H1 (cell line): Measurements from ENCODE around the gene RALGDS. TPM values are rescaled to one million over a fixed set of nuclear protein-coding genes. Genes with fewer than 3 reads are reported as not detected.

Experiments used
- CTCF ChIA-PET: fragments of 300-600 bp; sonication (Branson Sonifier 250); formaldehyde crosslinking; loops from one replicate; lab custom pipeline; 2021; ENCODE audit not compliant: partially characterized antibody; lab: Charles Lee
- POLR2A ChIA-PET: fragments of 300-600 bp; sonication (Branson Sonifier 250); formaldehyde crosslinking; loops from one replicate; lab custom pipeline; 2021; ENCODE audit warnings: inconsistent platforms; ENCODE audit not compliant: partially characterized antibody; lab: Charles Lee
- DNase-seq, 2 experiments: peaks; one replicate each; pipeline versions ENCODE4 v3.0.0 to v3.0.0-alpha.2; 2010 to 2022; ENCODE audit warnings: low spot score in 2 of 2, low read depth in 1 of 2, mixed read lengths in 1 of 2
- FAIRE-seq: peaks from 2 replicates; lab custom pipeline; 2011; peaks lifted over from hg19 to GRCh38; lab: Jason Lieb, UNC
- H2AFZ ChIP-seq: 2 replicates; pipeline ENCODE4 v1.8.1; 2012; ENCODE audit warnings: low read length, inconsistent platforms
- H2AK5ac ChIP-seq: 2 replicates; pipeline ENCODE4 v1.6.1; 2013; ENCODE audit warnings: low read depth, low read length
- H2BK120ac ChIP-seq: replicated peaks from 2 replicates; pipeline ENCODE3; 2013; ENCODE audit warnings: low read depth, low read length, inconsistent platforms
- H2BK12ac ChIP-seq: 2 replicates; pipeline ENCODE4 v1.6.1; 2013; ENCODE audit warnings: low read depth, low read length
- H2BK15ac ChIP-seq: 2 replicates; pipeline ENCODE4 v1.6.1; 2013; ENCODE audit warnings: low read length
- H2BK20ac ChIP-seq: 2 replicates; pipeline ENCODE4 v1.6.1; 2013; ENCODE audit warnings: low read length
- H2BK5ac ChIP-seq: 2 replicates; pipeline ENCODE4 v1.6.1; 2013; ENCODE audit warnings: low read depth, low read length
- H3K14ac ChIP-seq: 2 replicates; pipeline ENCODE4 v1.6.1; 2013; ENCODE audit warnings: inconsistent platforms; ENCODE audit not compliant: insufficient read length
- H3K18ac ChIP-seq: 2 replicates; pipeline ENCODE4 v1.6.1; 2013; ENCODE audit warnings: low read length; ENCODE audit errors: extremely low read depth
- H3K23ac ChIP-seq: 2 replicates; pipeline ENCODE4 v1.6.1; 2013; ENCODE audit warnings: inconsistent platforms; ENCODE audit not compliant: insufficient read length
- H3K23me2 ChIP-seq: 2 replicates; pipeline ENCODE4 v1.6.1; 2013; ENCODE audit warnings: low read depth, low read length
- H3K27ac ChIP-seq: 2 replicates; pipeline ENCODE4 v1.6.1; 2011; ENCODE audit warnings: low read depth, low read length, inconsistent platforms
- H3K27me3 ChIP-seq, 4 experiments: replicated peaks in 1 of 4; 1 replicate in 1 of 4; 2 replicates in 3 of 4; pipeline versions ENCODE4 v1.6.1 to v1.8.1; 2011 to 2013; ENCODE audit warnings: low read length in 3 of 4, mild to moderate bottlenecking in 3 of 4, inconsistent platforms in 2 of 4, mixed read lengths in 2 of 4, moderate library complexity in 1 of 4; ENCODE audit not compliant: control insufficient read depth in 3 of 4, insufficient read depth in 3 of 4; ENCODE audit errors: extremely low read depth in 1 of 4
- H3K36me3 ChIP-seq, 4 experiments: 2 replicates each; pipeline versions ENCODE4 v1.6.1 to v1.8.1; 2011 to 2013; ENCODE audit warnings: mild to moderate bottlenecking in 4 of 4, low read length in 3 of 4, moderate library complexity in 2 of 4, control low read depth in 1 of 4, inconsistent platforms in 1 of 4; ENCODE audit not compliant: insufficient read depth in 4 of 4, control insufficient read depth in 2 of 4
- H3K4ac ChIP-seq: replicated peaks from 2 replicates; pipeline ENCODE3; 2013; ENCODE audit warnings: low read length, low read depth, mixed read lengths, inconsistent platforms; ENCODE audit not compliant: insufficient read length
- H3K4me1 ChIP-seq, 4 experiments: replicated peaks in 1 of 4; 1 replicate in 1 of 4; 2 replicates in 3 of 4; pipeline versions ENCODE4 v1.6.1 to v1.8.1; 2011 to 2013; ENCODE audit warnings: low read length in 3 of 4, inconsistent platforms in 2 of 4, mixed read lengths in 1 of 4; ENCODE audit not compliant: insufficient read depth in 4 of 4, control insufficient read depth in 3 of 4
- H3K4me2 ChIP-seq, 2 experiments: 2 replicates each; pipeline versions ENCODE4 v1.6.1 to v1.8.1; 2011 to 2013; ENCODE audit warnings: low read depth in 2 of 2, low read length in 2 of 2, control low read depth in 1 of 2, inconsistent platforms in 1 of 2, mild to moderate bottlenecking in 1 of 2; ENCODE audit not compliant: insufficient read depth in 1 of 2
- H3K4me3 ChIP-seq, 4 experiments: fragments of 200-600, 300-600 bp in 1 of 4; sonication (generic), shearing (Covaris generic), sonication (Bioruptor Twin) in 1 of 4; 2 replicates each; pipeline versions ENCODE4 v1.5.1 to v1.8.1; 2011 to 2016; ENCODE audit warnings: low read length in 4 of 4, low read depth in 3 of 4, control low read depth in 2 of 4, inconsistent platforms in 2 of 4, mild to moderate bottlenecking in 2 of 4, mixed read lengths in 1 of 4, moderate library complexity in 1 of 4; ENCODE audit not compliant: insufficient read depth in 2 of 4; ENCODE audit errors: extremely low read depth in 1 of 4
- H3K56ac ChIP-seq: replicated peaks from 2 replicates; pipeline ENCODE3; 2013; ENCODE audit warnings: low read depth, mild to moderate bottlenecking, mixed read lengths, low read length, inconsistent platforms; ENCODE audit not compliant: insufficient read length
- H3K79me1 ChIP-seq: 2 replicates; pipeline ENCODE4 v1.6.1; 2013; ENCODE audit warnings: low read depth, low read length, control low read depth
- H3K79me2 ChIP-seq, 2 experiments: 2 replicates each; pipeline versions ENCODE4 v1.6.1 to v1.8.1; 2012 to 2013; ENCODE audit warnings: low read length in 2 of 2, mild to moderate bottlenecking in 2 of 2, inconsistent platforms in 1 of 2; ENCODE audit not compliant: insufficient read depth in 2 of 2, control insufficient read depth in 1 of 2
- H3K9ac ChIP-seq, 4 experiments: replicated peaks in 1 of 4; 1 replicate in 1 of 4; 2 replicates in 3 of 4; pipeline versions ENCODE4 v1.6.1 to v1.8.1; 2011 to 2013; ENCODE audit warnings: low read depth in 3 of 4, low read length in 3 of 4, control low read depth in 2 of 4, mild to moderate bottlenecking in 2 of 4, moderate library complexity in 2 of 4, inconsistent platforms in 1 of 4; ENCODE audit errors: extremely low read depth in 1 of 4
- H3K9me3 ChIP-seq, 2 experiments: 2 replicates each; pipeline versions ENCODE4 v1.6.1 to v1.8.1; 2012 to 2013; ENCODE audit warnings: mild to moderate bottlenecking in 2 of 2, moderate library complexity in 2 of 2, control low read depth in 1 of 2, inconsistent platforms in 1 of 2, low read depth in 1 of 2, low read length in 1 of 2, mixed read lengths in 1 of 2; ENCODE audit not compliant: insufficient read depth in 2 of 2
- H4K20me1 ChIP-seq, 2 experiments: replicated peaks in 1 of 2; 2 replicates each; pipeline versions ENCODE3 to v1.8.1; 2011 to 2013; ENCODE audit warnings: inconsistent platforms in 2 of 2, low read length in 2 of 2, mild to moderate bottlenecking in 1 of 2; ENCODE audit not compliant: insufficient read depth in 2 of 2, control insufficient read depth in 1 of 2
- H4K5ac ChIP-seq: 2 replicates; pipeline ENCODE4 v1.6.1; 2013; ENCODE audit warnings: low read length, low read depth, mixed read lengths, inconsistent platforms; ENCODE audit not compliant: insufficient read length
- H4K8ac ChIP-seq: 2 replicates; pipeline ENCODE4 v1.8.0; 2013; ENCODE audit warnings: mild to moderate bottlenecking, moderate library complexity, low read length, inconsistent platforms; ENCODE audit not compliant: insufficient read depth; ENCODE audit errors: extremely low read depth
- H4K91ac ChIP-seq: replicated peaks from 2 replicates; pipeline ENCODE3; 2013; ENCODE audit warnings: low read length, mixed read lengths, inconsistent platforms; ENCODE audit not compliant: insufficient read length
- CHD2 ChIP-seq: IDR thresholded peaks from 2 replicates; pipeline ENCODE4 v1.6.1; 2012; ENCODE audit warnings: low read length, improper control_type of control experiment
- GTF2F1 ChIP-seq: IDR thresholded peaks from 2 replicates; pipeline ENCODE4 v1.6.1; 2012; ENCODE audit warnings: low read depth, low read length, improper control_type of control experiment, borderline replicate concordance
- NANOG ChIP-seq: IDR thresholded peaks from 2 replicates; pipeline ENCODE4 v1.6.1; 2011; ENCODE audit warnings: low read length, low read depth, mild to moderate bottlenecking, inconsistent platforms; ENCODE audit not compliant: insufficient read depth, poor library complexity, severe bottlenecking
- RNF2 ChIP-seq: fragments of 200-900, 300-1000 bp; sonication (generic); IDR thresholded peaks from 2 replicates; pipeline ENCODE4 v1.7.1; 2016; ENCODE audit warnings: borderline replicate concordance, low read depth, mild to moderate bottlenecking, antibody characterized with exemption, low read length; ENCODE audit not compliant: poor library complexity, severe bottlenecking; ENCODE audit errors: missing control alignments
- SRF ChIP-seq: IDR thresholded peaks from 2 replicates; pipeline ENCODE4 v1.6.1; 2011; ENCODE audit warnings: mild to moderate bottlenecking, low read depth, low read length, moderate library complexity
- TAF1 ChIP-seq: IDR thresholded peaks from 2 replicates; pipeline ENCODE4 v1.6.1; 2011; ENCODE audit warnings: mild to moderate bottlenecking, low read depth, low read length
- TAF7 ChIP-seq: optimal IDR thresholded peaks from 2 replicates; pipeline ENCODE3; 2011; ENCODE audit warnings: low read depth, mild to moderate bottlenecking, inconsistent platforms, low read length, moderate library complexity, borderline replicate concordance
- WGBS, 2 experiments: shearing (Covaris generic) in 1 of 2; methylation state at CpG; one replicate each; pipeline versions ENCODE4 v1.1.6 to v1.1.7; 2013 to 2015; ENCODE audit warnings: low lambda C conversion rate in 2 of 2, mixed read lengths in 2 of 2, inconsistent platforms in 1 of 2, low coverage in 1 of 2, missing lambda C conversion rate in 1 of 2; ENCODE audit not compliant: insufficient replicate concordance in 2 of 2, insufficient coverage in 1 of 2, insufficient read length in 1 of 2; ENCODE audit errors: extremely low coverage in 1 of 2, missing lambda C conversion rate in 1 of 2; 5-methylcytosine and 5-hydroxymethylcytosine counted together
- polyA plus RNA-seq, 7 experiments: library from polyadenylated mRNA; depleted of rRNA in 3 of 7; stranded (reverse) in 5 of 7; unstranded in 2 of 7; fragments of >200 nt in 5 of 7; fragments of 200-250 nt in 2 of 7; gene quantifications; 1 replicate in 5 of 7; 2 replicates in 1 of 7; 4 replicates in 1 of 7; pipeline versions ENCODE4 v1.2.1 to v1.2.3, GENCODE V29; 2011 to 2013; ENCODE audit warnings: missing spikeins in 2 of 7, mixed read lengths in 2 of 7
- total RNA-seq: library from RNA; stranded (reverse); fragmentation: NEBNext Ultra II Directional; extraction: Animal tissue kit (Norgen Biotek cat#: 25700); gene quantifications from 2 replicates; pipeline ENCODE4 v1.2.1, GENCODE V29; 2021
- TF ChIP-seq, protein P1 (sequence below): IDR thresholded peaks from 2 replicates; pipeline ENCODE4 v1.6.1; 2012; ENCODE audit warnings: inconsistent platforms

Gene RALGDS
- total and polyA plus RNA-seq, 2 of the 8 experiments (the other 6 are each of a cell fraction or from before 2014, with no cell fraction given) = 14.5 to 25.5 TPM

DNA sequence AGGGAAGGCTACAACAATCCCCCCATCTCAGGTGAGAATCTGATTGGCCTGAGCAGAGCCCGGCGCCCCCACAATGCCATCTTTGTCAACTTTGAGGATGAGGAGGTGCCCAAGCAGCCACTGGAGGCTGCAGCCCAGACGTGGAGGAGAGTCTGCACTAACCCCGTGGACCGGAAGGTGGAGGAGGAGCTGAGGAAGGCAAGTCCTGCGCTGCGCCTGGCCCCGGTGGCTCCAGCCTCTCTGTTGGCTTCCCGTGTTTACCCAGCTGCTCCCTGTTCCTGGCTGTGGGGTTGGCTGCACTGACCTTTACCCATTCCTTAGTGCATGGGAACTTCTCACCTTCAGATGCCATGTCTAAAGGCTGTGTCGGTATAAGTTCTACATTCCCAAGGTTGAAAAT lies 70.3 kb downstream of the RALGDS start:
- H4K5ac ChIP-seq = no peak overlapping the region
- no peak overlapping the region for H2BK12ac ChIP-seq
- no peaks in the 10 kb centered on the region for H3K4me1 ChIP-seq
- H4K8ac ChIP-seq = no peak overlapping the region; the same call in 1 of the 2 replicates
- H3K79me2 ChIP-seq = no peaks in the 10 kb centered on the region
- no peak overlapping the region for H3K18ac ChIP-seq
- no peak overlapping the region for H3K56ac ChIP-seq
- H3K4ac ChIP-seq = no peak overlapping the region
- H3K9me3 ChIP-seq = no peaks in the 10 kb centered on the region
- ChIA-PET CTCF (interaction anchor here (1.0 to 1.2 kb wide), 3 partner anchors 13 to 98 kb away, joined by 3 to 6 read pairs (median 3); no protein-coding TSS in a partner anchor), POLR2A (interaction anchor here (1.3 kb wide), 1 partner anchor 20 kb away, joined by 3 read pairs; the partner anchor contains the start of gene GTF3C5)
- no peak overlapping the region for H3K9ac ChIP-seq
- no peak overlapping the region for H2BK5ac ChIP-seq
- no peak overlapping the region for H3K4me2 ChIP-seq
- 94% methylated on average over 10 of the region's 10 CpGs; no CpG with 5 or more reads in 1 of the 2 experiments for WGBS, 2 experiments
- H2BK120ac ChIP-seq = no peak overlapping the region
- no peak overlapping the region for H2BK20ac ChIP-seq
- TF ChIP-seq, protein P1, sequence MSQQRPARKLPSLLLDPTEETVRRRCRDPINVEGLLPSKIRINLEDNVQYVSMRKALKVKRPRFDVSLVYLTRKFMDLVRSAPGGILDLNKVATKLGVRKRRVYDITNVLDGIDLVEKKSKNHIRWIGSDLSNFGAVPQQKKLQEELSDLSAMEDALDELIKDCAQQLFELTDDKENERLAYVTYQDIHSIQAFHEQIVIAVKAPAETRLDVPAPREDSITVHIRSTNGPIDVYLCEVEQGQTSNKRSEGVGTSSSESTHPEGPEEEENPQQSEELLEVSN = no peak
- TF ChIP-seq NANOG (no peak), TAF1 (no peak), TAF7 (no peak), RNF2 (no peak), CHD2 (no peak), SRF (no peak), GTF2F1 (no peak)
- H2AFZ ChIP-seq = no peak overlapping the region
- H4K91ac ChIP-seq = no peak overlapping the region
- no peaks in the 10 kb centered on the region for H3K27me3 ChIP-seq
- H4K20me1 ChIP-seq = peaks cover 0 to 15% of the 10 kb centered on the region in 2 experiments
- H3K27ac ChIP-seq = no peak overlapping the region
- H2BK15ac ChIP-seq = no peak overlapping the region
- H3K23me2 ChIP-seq = no peaks in the 10 kb centered on the region
- no peak for FAIRE-seq
- no peak overlapping the region for H2AK5ac ChIP-seq
- DNase-seq = no peak
- H3K14ac ChIP-seq = no peak overlapping the region
- peaks cover 2% of the 10 kb centered on the region; the same call in 1 of the 2 replicates for H3K79me1 ChIP-seq
- H3K23ac ChIP-seq = no peak overlapping the region
- H3K36me3 ChIP-seq = peaks cover 18 to 50% (median 42%) of the 10 kb centered on the region in 4 experiments; a peak in 7 of 8 replicates
- H3K4me3 ChIP-seq = no peak overlapping the region
